ENCODE measurements around the gene TNFSF13B.
"Not testable (repeated sequence)": the region's sequence is repeated elsewhere in the genome, so short reads cannot be mapped to it uniquely, and the experiment has no call there.

The TNFSF13B gene

DNA sequence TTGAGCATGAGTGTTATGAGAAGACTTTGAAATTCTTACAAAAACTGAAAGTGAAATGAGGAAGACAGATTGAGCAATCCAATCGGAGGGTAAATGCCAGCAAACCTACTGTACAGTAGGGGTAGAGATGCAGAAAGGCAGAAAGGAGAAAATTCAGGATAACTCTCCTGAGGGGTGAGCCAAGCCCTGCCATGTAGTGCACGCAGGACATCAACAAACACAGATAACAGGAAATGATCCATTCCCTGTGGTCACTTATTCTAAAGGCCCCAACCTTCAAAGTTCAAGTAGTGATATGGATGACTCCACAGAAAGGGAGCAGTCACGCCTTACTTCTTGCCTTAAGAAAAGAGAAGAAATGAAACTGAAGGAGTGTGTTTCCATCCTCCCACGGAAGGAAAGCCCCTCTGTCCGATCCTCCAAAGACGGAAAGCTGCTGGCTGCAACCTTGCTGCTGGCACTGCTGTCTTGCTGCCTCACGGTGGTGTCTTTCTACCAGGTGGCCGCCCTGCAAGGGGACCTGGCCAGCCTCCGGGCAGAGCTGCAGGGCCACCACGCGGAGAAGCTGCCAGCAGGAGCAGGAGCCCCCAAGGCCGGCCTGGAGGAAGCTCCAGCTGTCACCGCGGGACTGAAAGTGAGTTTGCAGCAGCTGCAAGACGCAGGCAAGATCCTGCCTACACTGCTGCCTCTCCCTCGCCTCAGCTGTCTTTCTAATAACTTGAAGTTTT, at the start of gene TNFSF13B:
Gene TNFSF13B, plus strand, starts transcription at position 118 of the 728 bp plus-strand sequence. Its CDS starts 178 bp downstream, at position 296.
- peak; percentile 53 for DNase-seq

- DNase-seq, result peak; percentile 33
These were observed 49.5 kb upstream of the TNFSF13B start for GRCh38 chr13:108220041-108220440.

GRCh38 chr13:108223687-108224503, 45.6 kb upstream of the TNFSF13B start:
- no peak for DNase-seq

GRCh38 chr13:108225440-108225839, 44.1 kb upstream of the TNFSF13B start:
- DNase-seq, result peak; percentile 24

DNA sequence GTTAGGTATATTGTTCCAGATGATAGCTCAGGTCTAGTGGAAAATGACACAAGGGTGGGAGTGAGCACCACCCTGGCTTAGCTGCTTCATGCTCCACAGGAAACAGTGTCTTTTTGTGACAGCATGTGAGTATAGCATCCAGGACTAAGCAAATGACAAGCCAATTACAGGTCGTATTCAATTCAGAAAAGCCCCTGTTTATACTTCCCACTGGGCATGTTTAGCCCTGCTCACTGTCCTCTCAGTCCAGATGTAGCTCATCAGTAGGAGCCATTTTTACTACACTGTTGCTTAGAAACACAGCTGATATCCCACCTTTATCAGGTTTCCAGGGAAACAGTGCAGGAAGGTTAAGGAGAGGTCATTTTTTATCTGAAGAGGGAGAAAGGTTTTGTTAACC, 43.3 kb upstream of the TNFSF13B start:
- no peak for DNase-seq

GRCh38 chr13:108227651-108228272, 41.8 kb upstream of the TNFSF13B start:
- peak; percentile 60 for DNase-seq

DNA sequence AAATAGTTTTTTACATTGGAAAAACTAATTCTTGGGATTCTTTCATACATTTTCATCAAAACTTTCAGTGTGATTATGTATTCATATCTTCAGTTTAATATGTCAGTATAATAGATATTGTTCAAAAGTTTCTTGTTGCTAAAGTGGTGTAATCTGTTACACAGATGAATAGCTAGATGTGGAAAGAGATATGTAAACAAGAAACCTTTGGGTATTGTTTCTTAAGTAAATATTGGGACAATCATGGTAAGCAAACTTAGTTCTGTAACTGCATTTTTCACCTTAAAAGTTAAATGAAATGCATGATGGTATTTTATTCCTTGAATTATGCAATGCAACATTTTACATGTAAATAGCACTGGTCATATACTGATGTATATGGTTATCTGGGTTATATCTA, 39.1 kb upstream of the TNFSF13B start:
- DNase-seq, result no peak

DNA sequence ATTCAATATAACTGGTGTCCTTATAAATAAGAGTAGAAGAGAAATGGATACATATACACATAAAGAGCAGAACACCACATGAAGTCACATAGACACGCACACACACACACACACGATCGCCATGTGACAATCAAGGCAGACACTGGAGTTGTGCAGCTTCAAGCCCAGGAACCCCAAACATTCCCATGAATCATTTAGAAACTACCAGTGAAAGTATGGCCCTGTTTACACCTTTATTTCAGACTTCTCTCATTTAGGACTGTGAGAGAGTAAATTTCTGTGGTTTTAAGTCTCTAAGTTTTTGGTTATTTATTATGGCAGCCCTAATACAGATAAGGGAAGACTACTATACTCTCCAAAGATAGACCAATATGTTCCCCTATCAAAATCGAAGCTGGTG, 20.4 kb upstream of the TNFSF13B start:
- DNase-seq, result no peak

DNA sequence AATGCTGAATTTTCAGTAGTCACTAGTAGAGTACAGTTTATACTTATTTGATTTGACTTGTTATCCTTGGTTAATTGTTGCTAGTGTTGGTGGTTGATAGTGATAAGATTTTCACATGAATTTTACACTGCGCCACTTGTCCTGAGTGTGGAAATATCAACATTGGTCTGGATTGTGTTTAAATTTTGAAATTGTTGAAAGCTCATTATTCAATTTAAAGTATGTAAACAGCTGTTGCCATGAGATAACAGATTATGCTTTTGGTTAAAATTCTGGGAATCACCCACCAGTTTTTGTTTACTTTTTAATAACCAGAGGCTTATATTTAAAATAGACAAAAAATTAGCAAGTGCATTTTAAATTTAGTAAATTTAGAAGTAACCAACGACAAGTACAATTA, 12.3 kb upstream of the TNFSF13B start:
- DNase-seq, result no peak

- no peak for DNase-seq
These were observed 5.7 kb upstream of the TNFSF13B start for GRCh38 chr13:108263621-108264355.

- DNase-seq, result no peak
These were observed 3.1 kb upstream of the TNFSF13B start for GRCh38 chr13:108266321-108266990.

DNA sequence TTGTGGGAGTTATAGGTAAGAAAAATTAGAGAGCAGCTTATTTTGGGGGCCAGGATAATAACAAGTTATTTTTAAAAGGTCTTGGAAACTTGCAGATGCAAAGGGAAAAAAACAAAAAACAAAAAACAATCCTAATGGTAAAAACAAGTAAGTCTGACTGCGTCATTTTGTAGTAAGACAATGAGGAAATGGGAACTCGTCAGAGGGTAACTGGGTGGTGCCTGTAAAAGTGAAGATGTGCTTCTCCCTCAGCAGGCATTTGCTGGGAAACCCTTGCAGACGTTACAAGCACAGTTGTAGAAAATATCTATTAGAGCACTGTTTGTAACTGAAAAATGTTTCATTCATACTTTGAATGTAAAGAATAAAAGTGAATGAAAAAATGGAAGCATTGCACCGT, 2.2 kb upstream of the TNFSF13B start:
- peak; percentile 6 for DNase-seq

DNA sequence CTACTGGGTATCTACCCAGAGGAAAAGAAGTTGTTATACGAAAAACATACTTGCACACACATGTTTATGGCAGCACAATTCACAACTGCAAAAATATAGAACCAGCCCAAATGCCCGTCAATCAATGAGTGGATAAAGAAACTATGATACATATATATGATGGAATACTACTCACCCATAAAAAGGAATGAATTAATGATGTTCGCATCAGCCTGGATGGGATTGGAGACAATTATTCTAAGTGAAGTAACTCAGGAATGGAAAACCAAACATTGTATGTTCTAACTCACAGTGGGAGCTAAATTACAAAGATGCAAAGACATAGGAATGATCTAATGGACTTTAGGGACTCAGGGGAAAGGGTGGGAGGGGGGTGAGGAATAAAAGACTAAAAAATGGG, 1.7 kb upstream of the TNFSF13B start:
- not testable (repeated sequence) for DNase-seq

GRCh38 chr13:108268466-108269112, 929 bp upstream of the TNFSF13B start:
- DNase-seq, result no peak

DNA sequence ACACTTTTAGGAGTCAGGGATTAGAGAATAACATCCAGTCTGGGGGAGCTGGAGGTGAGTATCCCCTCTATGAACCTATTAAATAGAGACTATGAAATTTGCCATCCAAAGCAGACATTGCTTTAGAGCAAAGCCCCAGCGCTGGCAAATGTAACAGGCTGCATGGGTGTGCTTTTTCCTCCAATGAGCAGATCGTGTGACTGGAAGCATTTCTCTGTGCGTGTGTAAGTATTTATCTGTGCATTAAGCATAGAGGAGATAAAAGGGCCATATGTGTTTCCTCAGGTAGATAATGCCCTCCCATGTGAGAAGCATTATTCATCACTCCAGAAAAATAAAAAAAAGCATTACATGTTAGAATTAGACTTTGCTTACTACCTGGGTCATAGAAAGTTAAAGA, 924 bp downstream of the TNFSF13B start:
- no peak for DNase-seq

DNA sequence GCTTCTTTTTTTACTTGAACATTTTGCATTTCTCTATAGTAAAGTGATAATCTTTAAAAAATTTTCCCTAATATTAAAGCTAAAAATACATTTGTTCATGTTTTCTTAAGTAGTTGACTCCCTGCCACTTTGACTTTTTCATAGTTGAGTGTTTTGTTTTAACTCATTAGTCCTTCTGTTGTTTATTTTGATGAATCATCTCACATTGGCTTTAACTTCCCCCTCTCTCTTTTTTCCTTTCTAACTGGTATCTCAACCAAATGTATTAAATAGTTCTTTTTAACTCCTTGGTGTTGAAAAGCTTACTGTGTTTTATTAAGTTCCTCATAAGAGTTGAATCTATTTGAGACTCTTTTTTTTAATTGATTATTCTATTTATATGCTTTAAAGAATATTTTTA, 2.8 kb downstream of the TNFSF13B start:
- DNase-seq, result no peak

DNA sequence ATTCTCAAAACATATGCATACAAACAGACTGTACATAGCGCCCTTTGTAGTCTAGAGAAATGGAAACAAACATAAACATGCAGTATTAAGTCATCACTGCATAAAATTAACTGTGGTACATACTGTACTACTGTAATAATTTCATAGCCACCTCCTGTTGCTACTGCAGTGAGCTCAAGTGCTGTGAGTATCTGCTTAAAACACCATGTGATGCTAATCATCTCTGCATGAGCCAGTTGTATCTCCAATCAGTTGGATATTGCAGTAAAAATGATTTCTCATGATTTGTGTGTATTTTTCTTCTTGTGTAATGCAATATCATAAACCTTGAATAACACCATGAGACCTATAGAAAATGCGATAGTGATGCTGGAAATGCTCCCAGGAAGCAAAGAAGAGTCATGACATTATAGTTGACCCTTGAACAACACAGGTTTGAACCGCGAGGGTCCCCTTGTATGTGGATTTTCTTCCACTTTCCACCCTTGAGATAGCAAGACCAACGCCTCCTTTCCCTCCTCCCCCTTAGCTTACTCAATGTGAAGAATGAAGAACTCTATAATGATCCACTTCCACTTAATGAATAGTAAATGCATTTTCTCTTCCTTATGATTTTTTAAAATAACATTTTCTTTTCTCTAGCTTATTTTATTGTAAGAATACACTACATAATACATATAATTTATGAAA, 4.1 kb downstream of the TNFSF13B start:
- DNase-seq, result no peak

DNA sequence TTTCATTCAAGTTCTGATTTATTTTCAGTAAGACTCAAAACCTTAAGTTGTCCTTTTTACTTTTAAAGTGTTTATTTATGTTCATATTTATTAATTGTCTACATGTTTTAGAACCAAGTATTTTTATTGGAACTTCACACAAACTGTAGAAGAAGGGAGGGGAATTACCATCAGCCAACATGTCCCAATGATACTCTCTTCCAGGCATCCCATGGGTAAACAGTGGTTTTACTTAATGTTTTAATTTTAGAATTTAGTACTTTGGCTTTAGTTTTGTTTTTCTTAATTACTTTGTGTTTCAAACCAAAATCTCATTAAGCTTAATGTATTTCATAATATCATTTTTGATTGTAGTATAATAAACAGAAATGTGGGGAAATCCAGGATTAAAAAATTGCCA, 5.2 kb downstream of the TNFSF13B start:
- no peak for DNase-seq

GRCh38 chr13:108276060-108276459, 6.5 kb downstream of the TNFSF13B start:
- no peak for DNase-seq

DNA sequence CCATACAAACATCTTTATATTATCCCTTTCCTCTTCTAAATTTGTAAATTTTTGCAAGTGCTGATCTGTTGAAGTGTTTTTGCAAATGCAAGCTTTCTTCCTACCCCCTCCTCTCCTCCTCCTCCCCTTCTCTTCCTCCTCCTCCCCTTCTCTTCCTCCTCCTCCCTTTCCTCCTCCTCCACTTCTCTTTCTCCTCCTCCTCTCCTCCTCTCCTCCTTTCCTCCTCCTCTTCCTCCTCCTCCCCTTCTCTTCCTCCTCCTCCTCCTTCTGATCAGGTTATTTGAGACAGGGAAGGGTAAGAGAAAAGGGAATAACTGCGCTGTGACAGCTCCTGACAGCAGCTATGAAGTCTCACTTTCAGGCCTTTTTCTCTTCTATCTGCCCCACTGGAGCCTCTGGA, 8.9 kb downstream of the TNFSF13B start:
- no peak for DNase-seq

DNA sequence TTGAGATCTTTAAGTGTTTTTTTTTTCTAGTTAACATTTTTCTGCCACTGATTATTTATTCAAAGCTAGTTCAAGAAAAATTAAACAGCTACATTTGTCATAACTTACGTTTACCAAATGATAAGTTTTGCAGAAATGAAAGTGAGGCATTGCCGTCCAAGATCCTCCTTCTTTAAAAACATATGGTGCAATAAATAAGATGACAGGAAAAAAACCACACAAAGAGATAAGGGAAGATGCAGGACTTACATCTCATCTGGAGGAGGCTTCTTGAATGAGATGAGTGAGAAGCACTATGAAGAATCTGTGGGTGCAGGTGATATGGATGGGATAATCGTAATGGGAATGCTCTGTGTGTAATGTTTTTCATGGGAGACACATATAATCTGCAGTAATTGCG, 12.4 kb downstream of the TNFSF13B start:
- DNase-seq, result no peak

Measured in CD4-positive, alpha-beta T cell treated with Interleukin-21 for 1 hour (primary cell).